Endothelial cell of hepatic sinusoid (primary cell): ENCODE data around the gene DRC1.

Source experiments
- in situ Hi-C: cut with HindIII; loops from 2 replicates; pipeline ENCODE4 v1.10.0; 2017; ENCODE audit warnings: low sequenced_read_pairs

Gene DRC1

DNA sequence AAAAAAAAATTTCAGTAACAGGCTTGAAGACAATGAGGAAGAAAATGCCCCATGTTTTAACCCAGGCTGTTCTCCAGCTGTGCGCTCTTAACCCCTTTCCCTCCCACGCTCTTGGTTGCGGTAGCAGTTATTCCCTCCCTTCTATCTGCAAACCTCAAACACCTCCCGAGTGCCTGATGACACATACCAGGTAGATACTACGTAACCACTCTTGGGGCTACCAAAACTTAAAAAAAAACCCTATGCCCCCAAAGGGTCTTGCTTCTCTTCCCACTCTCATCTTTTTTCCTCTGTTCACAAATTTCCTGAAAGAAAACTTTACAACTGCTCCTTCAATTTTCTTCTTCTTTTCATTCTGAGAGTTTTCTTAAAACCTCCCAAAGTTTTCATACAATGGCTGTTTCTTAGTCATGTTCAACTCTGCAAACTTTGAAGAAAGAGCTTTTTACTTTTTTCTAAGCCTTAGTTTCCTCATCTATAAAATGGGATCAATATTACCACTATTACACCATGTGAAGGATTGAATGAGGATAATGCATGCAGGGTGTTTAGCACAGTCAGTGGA is 4.9 kb upstream of the DRC1 start:
- in situ Hi-C loops, result no loop called here

DNA sequence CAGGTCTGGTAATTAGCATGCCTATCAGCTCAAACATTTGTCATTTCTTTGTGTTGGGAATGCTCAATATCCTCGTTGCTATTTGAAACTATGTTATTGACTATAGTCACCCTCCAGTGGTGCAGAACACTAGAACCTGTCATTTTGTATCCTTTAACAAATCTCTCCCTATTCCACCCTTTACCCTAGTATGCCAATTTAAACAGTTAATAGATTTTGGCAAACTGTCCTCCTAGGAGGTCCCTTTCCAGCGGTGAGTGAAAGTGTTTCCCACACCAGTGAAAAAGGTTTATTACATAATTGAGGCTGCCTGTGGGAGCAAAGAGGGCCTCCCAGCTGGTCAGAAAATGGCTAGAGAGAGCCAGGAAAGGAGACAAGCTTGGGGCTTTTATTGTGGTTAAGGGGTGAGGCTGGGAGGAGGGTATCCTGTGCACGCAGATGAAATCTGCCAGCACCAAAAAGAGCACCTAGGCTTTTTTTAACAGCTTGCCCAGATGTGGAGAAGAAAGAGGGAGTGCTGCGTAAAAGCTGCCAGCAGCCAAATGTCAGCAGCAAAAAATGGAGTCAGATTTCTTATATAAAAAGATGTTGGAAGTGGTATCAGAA is 1.8 kb upstream of the DRC1 start:
- in situ Hi-C loops, result no loop called here

DNA sequence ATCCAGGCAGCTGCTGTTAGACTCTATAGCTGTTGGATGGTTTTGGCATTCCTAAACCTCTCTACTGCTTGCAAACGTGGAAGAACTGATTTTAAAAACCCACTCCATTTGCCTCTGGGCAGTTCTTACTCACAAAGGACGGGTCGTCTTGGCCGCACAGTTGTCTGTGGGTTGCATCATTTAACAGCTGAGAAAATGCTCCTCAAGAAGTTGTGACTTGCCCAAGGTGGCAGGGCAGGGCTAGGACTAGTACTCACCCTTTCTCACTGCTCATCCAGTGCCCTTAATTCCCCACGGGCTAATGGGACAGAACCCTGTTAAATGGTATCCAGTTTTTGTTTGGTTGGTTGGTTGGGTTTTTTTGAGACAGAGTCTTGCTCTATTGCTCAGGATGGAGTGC is 997 bp upstream of the DRC1 start:
- in situ Hi-C loops, result no loop called here

DNA sequence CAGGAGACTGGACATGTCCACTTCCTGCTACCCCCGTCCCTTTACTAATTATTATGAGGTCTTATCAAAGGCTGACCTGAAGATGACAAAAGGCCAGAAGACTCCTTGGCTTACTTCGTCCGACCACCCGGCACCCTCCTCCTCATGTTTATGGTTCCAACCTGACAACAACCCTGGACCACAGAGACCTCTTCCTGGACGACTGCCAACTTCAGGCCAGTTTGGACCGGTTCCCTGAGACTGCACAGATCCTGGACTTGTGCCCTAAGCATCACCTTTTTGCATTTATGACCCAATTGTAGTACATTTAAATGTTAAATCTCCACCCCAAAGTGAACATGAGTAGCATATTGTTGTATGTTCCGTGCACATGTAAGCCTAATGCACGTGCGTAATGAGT is 5.8 kb downstream of the DRC1 start:
- in situ Hi-C loops, result no loop called here

DNA sequence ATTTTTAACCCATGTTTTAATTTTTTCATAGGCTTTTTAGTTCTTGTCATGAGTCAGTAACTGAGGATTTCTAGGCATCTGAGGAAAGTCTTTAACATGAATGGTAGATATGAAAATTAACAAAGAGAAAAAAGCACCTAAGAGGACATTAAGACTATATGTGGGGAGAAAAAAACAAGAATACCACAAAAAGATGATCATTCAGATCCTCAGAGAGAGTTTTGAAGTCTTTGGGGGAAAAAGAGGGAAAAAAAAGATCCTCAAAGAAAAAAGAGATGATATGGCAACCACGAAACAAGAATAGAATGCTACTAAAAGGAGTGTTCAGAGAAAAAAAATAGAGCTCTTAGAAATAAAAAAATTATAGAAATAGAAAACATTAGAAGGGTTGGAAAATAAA is 8.1 kb downstream of the DRC1 start:
- in situ Hi-C loops, result no loop called here

DNA sequence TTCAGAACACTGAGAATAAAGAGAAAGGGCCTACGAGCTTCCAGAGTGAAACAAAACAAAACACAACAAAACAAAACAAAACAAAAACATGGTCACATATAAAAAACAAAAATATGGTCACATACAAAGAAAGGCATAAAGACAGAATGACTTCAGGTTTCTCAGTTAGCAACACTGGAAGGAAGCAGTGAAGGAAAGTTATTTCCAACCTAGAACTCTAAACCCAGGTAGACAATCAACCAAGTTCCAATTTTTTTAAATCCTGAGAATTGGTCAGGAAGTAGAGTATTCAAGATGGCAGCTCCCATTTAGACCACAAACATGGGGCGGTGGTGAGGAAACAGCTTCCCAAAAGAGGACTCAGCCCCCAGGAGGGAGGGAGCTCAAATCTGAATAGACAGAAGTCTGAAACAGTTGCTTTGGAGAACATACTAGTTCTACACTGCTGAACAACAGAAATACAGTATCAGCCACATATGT is 9.1 kb downstream of the DRC1 start:
- in situ Hi-C loops, result no loop called here

DNA sequence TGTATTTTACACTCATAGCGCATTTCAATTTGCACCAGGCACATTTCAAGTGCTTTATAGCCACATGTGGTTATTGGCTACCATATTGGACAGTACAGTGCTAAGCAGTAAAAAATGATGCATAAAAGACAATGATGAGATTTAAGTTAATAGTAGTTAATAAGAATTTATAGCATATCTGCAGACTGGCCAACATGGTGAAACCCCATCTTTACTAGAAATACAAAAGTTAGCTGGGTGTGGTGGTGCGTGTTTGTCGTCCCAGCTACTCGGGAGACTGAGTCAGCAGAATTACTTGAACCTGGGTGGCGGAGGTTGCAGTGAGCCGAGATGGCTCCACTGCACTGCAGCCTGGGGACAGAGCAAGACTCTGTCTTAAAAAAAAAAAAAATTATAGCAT is 9.7 kb downstream of the DRC1 start:
- in situ Hi-C loops, result no loop called here

DNA sequence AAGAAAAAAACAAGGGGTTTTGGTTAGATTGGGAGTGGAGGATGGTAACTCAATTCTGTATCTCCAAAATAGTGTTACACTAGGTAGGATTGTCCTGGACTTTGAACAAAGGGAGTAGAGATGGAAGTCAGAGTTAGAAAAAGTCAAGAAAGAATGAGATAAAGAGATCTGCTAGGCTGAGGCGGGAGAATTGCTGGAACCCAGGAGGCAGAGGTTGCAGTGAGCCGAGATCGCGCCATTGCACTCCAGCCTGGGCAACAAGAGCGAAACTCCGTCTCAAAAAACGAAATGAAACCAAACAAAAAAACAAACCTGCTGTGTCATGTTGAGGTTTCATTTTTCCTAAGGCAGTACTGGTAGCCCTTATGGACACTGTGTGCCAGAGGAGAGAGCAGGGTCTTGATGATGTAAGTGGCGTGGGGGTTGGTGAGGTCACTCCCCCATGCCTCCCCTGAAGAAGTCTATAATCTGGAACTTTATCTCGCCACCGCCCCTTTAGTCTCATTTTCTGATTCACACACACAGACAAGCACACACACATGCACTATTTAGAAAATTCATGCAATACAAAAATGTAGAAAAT is 10.5 kb downstream of the DRC1 start:
- in situ Hi-C loops, result no loop called here

DNA sequence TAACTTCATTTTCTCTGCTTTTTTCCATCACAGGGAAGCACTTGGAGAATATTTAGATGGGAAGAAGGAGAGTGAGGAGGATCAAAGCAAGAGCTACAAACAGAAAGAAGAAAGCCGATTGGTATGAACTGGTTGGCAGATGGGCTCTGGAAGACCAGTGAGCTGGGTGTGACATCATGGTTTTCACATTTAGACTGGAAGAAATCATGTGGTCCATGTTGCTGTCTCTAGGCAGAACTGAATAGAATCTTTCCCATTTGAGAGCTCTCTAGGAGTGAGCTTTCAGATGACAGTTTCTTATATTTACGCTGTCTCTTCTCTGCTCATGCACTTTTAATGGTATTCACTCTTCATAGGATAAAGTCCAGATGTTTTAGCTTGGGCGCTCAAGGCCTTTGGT is 12.6 kb downstream of the DRC1 start:
- in situ Hi-C loops, result no loop called here

DNA sequence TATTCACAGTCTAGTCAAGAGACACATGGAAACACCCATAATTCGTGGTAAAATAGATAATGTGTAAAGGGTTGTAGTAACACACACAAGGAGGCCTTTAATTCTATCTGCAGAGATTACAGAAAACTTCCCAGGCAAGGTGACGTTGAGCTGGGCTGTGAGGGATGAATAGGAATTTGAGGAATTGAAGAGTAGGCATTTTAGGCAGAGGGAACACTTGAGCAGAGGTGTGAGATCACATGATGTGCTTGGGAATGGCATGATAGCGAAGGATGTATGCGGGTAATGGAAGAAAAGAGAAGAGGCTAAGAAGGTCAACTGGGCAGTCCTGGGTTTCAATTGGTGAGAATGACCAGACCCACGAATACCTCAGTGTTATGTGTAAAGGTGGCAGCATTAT is 20.2 kb downstream of the DRC1 start:
- in situ Hi-C loops, result no loop called here

DNA sequence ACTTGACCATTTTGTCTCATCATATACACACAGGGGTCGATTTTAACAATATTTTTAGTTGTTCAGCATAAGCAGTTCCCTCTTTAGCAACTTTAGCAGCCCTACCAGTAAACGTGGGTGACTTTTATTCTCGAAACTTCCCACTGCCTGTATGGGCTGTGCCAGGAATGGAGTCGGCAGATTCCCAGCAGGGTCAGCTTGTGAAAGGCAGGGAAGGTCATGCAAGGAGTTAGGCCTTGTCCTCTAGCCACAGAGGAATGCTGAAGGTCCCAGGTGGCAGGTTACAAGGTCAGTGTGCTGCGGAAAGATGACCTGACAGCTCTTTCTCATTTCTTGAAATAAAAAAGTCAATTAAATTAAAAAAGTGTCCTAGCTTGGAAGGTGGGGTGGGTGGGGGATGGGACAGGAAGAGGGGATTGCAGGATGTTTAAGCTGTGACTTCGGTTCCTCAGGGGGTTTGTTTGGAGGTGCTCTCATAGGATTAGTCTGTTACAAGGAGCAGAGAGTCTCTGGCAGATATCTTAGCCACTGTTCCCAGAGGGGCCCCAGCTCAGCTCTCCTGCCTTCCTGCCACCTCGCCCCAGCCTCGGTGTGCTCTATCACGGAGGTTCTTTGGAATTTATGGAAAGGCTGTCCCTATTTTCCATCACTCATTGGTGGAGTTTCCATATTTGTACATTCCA is 21.4 kb downstream of the DRC1 start:
- in situ Hi-C loops, result no loop called here

DNA sequence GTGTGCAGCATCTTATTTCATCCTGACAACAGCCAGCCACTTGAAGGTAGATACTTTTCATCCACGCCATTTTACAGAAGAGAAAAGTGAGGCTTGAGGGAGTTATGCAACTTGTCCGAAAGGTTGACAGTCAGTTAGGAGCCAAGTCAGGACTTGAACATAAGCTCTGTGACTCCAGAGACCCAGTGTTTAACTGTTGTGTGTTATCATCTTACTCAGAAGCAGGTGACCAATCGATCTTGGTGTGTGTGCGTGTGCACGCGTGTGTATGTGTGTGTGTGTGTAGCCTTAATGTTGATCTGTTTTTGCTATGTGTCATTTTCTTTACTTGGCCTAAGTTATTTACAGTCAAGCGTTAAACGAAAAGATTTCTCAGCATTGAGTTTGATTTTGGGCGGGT is 22.0 kb downstream of the DRC1 start:
- in situ Hi-C loops, result no loop called here

DNA sequence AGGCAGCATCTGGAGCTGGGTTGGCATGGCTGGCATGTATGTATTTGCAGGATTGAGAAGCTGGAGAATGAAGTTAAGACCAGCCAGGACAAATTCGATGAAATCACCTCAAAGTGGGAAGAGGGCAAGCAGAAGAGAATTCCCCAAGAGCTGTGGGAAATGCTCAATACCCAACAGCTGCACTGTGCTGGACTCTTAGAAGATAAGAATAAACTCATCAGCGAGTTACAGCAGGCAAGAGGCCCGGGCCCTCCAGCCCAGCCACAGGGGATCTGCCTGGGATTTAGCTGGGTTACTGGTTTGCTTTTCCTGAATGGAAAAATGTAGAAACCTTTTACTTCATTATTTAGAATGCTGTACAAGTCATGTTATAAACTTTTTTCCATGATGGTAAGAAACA is 22.5 kb downstream of the DRC1 start:
- in situ Hi-C loops, result no loop called here

DNA sequence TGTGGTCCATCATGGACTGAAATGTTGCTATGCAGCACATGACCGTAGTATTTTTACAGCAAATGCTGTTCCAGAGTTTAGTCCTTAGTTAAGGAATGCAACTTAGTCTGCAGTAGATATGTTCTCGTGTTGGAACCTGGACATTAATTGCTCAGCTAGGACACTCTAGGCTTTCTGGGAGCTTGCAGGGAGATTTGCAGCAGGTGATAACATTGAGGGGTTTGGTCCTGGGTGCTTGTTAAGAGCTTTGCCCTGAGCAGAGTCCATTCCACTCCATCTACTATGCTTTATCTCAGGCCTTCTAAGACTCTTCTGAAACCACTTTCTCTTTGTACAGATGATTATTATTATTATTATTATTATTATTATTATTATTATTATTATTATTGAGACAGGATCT is 27.1 kb downstream of the DRC1 start:
- in situ Hi-C loops, result no loop called here

DNA sequence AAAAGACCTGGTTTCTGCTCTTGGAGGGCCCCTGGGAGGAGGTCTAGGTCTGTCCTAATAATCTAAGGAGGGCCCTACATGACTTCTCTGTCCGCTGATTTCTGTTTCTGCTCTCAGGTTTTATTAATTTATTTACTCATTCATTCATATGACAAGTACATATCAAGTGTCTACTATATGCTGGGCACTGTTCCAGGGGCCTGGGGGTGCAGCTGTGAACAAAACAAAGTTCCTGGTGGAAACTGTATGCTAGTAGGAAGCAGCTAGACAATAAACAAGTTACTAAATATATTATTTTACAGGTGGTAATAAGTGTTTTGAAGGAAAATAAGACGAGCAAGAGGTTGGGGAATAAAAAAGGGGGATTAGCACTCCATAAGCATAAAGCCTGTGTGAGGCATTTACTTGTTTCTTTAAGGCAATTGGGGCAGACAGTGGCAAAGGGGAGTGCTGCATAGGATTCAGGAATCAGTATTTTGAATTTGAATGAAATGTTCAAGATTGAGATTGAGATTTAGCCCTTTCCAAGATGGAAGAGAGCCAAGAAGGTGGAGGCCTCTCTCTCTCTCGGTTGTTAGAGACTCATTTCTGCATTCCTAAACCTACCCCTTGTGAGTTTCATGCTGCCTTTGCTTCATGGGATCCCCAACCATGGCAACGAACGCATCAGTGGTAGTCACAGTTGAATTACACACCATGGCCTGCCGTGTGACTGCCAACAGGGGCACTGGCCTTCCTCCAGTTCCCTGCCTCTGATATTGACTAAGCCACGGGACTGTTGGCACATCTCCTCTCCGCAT is 28.3 kb downstream of the DRC1 start:
- in situ Hi-C loops, result no loop called here

DNA sequence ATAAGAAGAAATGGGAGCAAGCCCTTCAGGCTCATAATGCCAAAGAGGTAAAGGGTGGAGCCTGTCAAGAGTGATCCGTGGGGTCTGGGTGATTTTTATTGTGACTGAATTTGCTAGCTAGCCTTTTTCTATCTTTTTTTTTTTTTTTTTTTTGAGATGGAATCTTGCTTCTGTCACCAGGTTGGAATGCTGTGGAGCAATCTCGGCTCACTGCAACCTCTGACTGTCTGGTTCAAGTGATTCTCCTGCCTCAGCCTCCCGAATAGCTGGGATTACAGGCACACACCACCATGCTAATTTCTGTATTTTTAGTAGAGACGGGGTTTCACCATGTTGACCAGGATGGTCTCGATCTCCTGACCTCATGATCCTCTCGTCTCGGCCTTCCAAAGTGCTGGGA is 29.1 kb downstream of the DRC1 start:
- in situ Hi-C loops, result no loop called here

DNA sequence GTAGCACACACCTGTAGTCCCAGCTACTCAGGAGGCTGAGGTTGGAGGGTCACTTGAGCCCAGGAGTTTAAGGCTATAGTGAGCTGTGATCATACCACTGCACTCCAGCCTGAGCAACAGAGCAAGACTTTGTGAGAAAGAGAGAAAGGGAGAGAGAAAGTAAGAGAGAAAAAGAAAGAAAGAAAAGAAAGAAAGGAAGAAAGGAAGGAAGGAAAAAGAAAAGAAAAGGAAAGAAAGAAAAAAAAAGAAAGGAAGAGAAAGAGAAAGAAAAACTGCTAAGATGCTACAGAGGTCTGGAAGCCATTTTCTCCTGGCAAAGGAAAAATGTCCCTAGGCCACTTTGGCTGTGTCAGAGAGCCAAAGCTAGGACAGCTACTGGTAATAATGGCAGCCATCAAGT is 30.6 kb downstream of the DRC1 start:
- in situ Hi-C loops, result no loop called here

DNA sequence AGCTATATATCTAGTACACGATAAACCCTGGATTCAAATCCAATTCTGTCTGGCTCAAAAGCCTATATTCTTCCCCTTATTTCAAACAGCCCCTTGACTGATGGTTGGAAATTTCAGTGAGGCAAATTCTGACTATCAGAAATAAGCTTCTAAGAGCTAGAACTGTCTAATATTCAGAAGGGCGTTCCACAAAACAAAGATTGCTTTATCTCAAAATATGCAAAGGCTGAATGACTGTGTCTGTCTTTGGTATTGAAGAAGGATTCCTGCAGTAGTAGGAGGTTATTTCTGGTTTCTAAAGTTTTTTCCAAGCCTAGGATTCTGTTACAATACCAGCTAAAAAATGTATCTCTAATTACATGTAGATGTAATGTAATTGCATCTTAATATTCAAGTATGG is 31.1 kb downstream of the DRC1 start:
- in situ Hi-C loops, result no loop called here

DNA sequence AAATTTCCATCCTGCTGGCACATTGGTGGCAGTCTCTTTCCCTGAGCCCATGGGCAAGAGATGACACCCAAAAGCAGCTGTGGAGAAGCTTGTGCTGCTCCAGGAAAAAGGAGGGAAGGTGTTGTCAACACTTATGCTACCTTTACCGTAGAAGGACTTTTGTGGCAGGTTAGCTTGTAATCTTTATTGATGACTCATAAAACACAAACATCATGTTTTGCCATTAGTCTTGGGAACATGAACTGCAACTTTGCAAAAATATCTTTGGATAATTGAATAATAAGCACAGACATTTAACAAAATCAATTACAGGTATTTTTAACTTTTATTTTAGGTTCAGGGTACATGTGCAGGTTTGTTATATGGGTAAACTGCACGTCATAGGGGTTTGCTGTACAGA is 33.4 kb downstream of the DRC1 start:
- in situ Hi-C loops, result no loop called here

DNA sequence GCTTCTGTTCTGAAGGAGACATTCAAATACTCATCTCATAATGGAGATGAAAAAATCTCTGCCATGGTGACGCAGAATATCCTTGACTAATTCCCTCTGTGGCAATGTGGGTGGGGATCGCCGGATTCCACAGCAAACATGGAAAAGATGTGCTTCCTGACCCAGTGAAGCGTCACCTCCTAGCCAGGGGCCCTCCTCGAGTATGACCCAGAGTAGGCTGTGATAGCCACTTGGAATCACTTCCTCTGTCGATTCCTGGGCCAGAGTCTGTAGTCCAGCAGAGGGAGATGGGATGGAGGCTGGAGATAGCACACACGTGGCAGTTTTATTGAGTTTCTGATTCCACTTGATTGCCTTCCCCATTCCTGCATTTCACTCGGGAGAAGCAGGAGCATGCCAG is 36.8 kb downstream of the DRC1 start:
- in situ Hi-C loops, result no loop called here

DNA sequence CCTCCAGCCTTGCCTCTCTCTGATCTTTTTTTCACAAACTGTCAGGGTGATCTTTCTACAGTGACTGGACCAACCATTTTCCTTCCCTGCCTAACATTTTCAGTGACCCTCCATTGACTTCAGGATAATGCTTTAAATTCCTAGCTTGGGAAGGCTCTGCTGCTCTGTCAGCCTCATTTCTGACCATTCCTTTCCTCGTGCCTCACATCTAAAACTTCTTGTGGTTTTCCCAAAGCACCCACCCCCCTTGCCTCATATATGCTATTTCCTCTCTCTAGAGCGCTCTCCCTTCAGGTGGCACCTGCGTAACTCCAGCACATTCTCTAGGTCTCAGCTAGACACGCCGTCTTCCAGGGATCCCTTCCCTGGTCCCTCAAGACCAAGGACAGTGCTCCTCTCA is 37.2 kb downstream of the DRC1 start:
- in situ Hi-C loops, result no loop called here
